Putamen (tissue), 1 donor: ENCODE results near the gene IL17REL.
A peak's percentile ranks its signal among the peaks of the same experiment; 100 is the strongest.

Experiments used
- DNase-seq: peaks from one replicate; pipeline ENCODE4 v3.0.0-alpha.2; 2016; ENCODE audit warnings: low spot score

The IL17REL gene

DNA sequence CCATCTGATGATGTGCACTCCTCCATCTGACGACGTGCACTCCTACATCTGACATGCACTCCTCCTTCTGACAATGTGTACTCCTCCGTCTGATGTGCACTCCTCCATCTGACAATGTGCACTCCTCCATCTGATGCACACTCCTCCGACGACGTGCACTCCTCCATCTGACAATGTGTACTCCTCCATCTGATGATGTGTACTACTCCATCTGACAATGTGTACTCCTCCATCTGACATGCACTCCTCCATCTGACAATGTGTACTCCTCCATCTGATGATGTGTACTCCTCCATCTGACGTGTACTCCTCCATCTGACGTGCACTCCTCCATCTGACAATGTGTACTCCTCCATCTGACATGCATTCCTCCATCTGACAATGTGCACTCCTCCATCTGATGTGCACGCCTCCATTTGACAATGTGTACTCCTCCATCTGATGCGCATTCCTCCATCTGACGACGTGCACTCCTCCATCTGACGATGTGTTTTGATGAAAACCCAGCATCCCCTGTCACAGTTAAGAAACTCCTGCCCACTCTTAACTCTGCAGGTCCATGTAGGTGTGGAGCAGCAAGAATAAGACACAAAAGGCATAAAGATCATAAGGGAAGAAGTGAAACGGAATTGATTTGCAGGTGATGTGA is 9.7 kb upstream of the IL17REL start:
- peak; percentile 73 for DNase-seq

- DNase-seq = no peak
Observed at GRCh38 chr22:50020606-50021005, 8.0 kb upstream of the IL17REL start.

GRCh38 chr22:50019316-50019715 is 6.8 kb upstream of the IL17REL start:
- no peak for DNase-seq

GRCh38 chr22:50018608-50019285 is 6.2 kb upstream of the IL17REL start:
- DNase-seq = no peak

GRCh38 chr22:50017701-50018224 is 5.2 kb upstream of the IL17REL start:
- DNase-seq = no peak

- DNase-seq = no peak
Observed at GRCh38 chr22:50016988-50017700, 4.6 kb upstream of the IL17REL start.

- no peak for DNase-seq
Observed at GRCh38 chr22:50016308-50016987, 3.9 kb upstream of the IL17REL start.

DNA sequence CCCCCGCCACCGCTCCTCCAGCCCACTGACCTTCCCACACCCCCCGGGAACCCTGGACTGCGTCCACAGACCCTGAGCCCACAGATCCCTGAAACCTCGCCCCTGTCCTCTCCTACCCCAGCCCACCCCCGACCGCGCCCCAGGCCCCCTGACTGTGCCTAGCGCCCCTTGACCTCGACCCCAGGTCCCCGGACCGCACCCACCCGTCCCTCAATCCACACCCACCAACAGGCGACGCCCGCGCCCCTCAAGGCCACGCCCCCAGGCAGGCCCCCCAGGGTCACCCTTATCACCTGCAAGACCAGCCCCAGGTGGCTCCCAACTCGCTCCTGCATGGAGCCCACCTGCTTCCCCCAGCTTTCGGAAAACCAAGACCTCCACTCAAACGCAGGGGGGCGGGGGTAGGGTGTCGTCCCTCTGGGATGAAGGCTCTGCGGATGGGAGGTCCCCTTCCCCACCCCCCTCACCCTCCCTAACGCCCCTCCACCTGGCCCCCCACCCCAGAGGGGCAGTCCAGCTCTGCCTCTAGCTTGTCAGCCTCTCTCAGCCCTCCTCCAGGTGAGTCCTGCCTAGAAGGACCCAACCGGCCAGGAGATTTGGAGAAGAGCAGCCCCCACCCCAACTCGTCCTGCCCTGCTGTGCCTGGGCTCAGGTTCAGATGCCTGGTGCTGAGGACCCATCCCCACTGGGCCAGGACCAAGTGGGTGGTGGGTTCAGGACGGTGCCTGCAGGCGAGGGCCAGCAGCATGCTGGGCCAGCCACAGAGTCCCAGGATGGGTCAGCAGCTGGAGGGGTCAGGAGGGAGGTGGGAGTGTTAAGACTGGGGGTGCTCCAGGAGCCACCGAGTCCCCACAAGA is 3.1 kb upstream of the IL17REL start:
- DNase-seq = no peak

DNA sequence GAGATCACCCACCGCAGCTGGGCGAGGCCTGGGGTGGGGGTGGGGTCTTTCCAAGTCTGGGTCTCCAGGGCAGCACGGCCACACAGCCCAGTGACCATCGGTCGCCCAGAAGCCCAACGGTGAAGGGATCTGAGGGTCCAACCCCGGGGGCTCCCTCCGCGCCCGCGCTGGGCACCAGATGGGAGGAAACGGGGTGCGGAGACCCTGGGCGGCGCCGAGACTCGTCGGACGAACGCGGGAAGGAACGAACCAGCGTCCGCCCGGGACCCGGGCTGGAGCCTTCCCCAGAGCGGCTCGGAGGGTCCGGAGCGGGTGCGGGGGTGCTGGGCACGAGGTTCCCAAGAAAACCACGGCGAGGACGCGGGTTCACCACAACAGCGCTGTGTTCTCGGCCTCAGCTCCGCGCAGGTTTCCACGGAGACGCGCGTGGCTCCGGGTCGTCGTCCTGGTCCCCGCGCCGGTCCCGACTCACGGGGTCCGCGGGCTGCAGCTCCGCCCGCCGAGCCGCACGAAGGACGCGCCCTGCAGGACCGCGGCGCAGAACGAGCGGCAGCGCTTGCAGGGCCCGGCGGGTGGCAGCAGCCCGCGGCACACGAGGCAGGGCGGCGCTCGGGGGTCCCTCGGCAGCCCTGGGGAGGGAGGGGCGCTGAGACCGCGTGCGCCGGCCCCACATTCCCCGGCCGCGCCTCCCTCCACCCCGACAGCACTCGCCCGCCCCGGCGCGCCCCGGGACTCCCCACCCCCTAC is 2.3 kb upstream of the IL17REL start:
- DNase-seq = no peak

DNA sequence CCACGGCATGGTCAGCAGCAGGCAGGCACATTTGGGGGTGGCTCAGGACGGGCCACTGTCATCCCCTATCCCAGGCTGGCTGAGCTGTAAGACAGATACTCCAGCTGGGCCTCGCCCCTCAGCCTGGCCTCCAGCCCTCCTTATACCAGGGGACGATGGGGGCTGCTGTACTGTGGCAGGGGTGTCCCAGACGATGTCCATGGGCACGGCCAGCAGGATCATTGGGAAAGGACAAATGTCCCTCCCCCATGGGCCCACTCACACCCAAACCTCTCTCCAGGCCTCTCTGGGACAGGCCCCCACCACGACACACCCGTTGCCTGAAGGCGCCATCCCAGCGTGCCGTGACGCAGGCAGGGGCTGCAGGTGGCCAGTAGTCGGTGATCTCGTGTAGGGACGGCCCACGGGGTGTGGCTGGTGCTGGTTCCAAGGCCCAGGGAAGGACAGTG is 1.5 kb upstream of the IL17REL start:
- no peak for DNase-seq

DNA sequence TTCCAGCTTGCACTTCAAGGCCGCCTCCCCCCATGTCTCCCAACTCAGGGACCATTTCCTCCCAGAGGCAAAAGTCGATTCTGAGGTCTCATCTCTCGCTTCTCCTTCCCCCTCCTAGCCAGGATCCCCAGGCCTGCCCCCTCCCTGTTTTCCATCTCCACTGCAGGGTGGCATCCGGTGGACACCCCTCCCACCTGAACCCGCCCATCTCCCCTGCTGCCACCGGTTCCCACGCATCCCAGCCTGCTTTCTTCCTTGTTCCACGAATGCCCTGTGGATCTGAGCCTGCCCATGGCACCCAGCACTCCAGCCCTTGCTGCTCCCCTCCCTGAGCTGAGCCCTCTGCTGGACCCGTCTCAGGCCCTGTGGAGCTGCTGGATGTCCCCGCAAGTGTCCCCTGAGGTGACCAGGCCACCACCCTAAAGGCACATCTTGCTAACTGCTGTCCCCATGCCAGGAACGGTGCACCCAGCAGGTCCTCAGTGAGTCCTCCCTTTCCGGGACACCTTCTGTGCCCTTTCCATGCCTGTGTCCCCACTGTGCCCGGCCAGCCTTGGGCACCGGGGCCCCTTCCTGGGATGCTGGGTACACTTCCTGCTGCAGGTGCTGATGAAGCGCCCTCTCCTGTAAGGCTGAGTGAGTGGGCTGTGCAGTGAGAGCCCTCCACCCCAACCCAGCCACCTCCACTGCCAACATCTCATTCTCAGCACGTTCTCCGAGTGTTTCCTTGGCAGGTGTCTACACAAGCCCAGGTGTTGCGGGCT is 936 bp downstream of the IL17REL start:
- no peak for DNase-seq

DNA sequence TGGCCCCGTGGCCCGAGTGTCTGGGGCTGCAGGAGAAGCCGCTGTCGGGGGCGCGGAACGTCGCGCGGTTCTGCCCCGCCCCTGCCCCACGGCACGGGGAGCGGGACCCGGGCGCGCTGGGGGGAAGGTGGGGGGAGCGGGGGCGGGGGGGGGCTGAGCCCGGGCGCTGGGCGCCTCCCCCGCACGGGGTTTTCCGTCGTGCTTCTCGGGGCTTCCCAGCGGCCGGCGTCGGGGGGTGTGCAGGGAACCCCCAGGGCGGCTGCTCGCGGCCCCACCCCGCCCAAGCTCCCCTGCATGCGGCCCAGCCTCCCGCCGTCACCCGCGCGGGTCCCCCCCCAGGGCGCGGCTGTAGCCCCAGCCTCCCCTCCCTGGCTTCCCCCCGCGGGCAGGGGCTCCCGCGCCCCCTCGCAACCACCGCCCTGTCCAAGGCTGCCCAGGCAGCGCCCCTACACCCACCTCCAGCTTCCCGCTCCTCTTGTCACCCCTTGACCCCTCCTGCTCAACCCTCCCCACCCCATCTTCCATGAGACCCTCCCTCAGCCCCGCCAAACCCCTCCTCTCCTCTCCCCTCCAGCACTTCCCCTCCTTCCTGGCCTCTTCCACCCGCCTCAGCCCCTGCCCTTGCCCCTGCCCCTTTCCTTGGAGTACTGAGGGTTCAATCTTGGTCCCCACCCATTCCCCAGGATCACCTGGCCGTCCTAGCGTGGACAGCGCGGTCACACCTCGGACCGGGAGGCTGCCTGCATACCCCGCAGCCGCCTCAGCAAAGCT is 1.7 kb downstream of the IL17REL start:
- no peak for DNase-seq

- DNase-seq = no peak
Observed at GRCh38 chr22:50009765-50010675, 2.5 kb downstream of the IL17REL start.

- DNase-seq = no peak
Observed at GRCh38 chr22:50009251-50009650, 3.3 kb downstream of the IL17REL start.

GRCh38 chr22:50008151-50009040 is 4.2 kb downstream of the IL17REL start:
- DNase-seq = no peak

DNA sequence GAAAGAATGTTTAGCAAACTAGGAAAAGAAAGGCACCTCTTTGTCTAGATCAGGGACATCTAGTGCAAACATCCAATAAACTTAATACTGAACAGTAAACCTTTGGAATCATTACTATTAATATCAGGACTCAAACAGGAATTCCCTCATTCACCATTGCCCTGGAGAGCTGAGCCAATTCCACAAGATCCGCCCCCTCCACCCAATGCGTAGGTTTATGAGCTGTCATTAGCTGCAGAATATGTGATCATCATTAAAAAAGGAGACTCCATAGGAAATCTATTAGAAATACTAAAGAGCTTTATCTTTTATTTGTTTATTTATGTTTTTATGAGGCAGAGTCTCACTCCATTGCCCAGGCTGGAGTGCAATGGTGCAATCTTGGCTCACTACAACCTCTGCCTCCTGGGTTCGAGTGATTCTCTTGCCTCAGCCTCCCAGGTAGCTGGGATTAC is 5.5 kb downstream of the IL17REL start:
- DNase-seq = peak; percentile 71

DNA sequence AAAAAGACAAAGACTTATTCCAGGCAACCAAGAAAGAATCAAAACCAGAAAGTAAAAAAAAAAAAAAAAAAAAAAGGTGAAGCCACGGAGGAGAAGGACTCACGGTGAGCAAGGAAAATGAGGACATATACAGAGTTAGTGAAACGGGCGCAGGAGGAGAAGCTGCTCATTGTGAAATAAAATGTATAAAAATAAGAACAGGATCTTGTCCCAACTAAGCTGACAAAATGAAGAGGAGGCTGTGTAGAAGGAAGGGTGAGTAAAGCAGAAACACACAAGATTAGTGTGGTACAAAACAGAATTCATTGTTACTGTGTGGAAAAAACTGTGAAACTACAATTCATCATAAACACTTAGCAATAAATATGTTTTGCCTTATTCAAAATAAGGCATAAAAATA is 7.6 kb downstream of the IL17REL start:
- DNase-seq = peak; percentile 28
